ENCODE measurements around the gene ABCF1.

The ABCF1 gene

GRCh38 chr6:30635834-30636233 lies 64.6 kb downstream of the ABCF1 start:
- no peak for DNase-seq

GRCh38 chr6:30640481-30640880 lies 69.2 kb downstream of the ABCF1 start:
- DNase-seq, result no peak

- DNase-seq, result no peak
Measured at GRCh38 chr6:30641048-30641447, 69.8 kb downstream of the ABCF1 start.

Data from activated CD4-positive, alpha-beta T cell treated with anti-CD3 and anti-CD28 coated beads, Interleukin-10, Interleukin-2, amounts not matched to agents 100 ng/mL and 50 ng/mL, durations not matched to agents 16 hours and 8 hours (primary cell).